ENCODE measurements around the gene SLFN12.

SLFN12 gene

GRCh38 chr17:35416659-35417058, 15.6 kb downstream of the SLFN12 start:
- no peak for TF ChIP-seq POLR2AphosphoS5 (IDR thresholded peaks at IDR 0.05; ENCODE audit: low read depth, low read length)
- TF ChIP-seq TAF1 (IDR thresholded peaks at IDR 0.05; ENCODE audit: borderline replicate concordance, insufficient read depth, low read length) = no peak
- TF ChIP-seq SIN3A (IDR thresholded peaks at IDR 0.05; ENCODE audit: borderline replicate concordance, insufficient read depth, low read length) = no peak
- TF ChIP-seq, protein P1, sequence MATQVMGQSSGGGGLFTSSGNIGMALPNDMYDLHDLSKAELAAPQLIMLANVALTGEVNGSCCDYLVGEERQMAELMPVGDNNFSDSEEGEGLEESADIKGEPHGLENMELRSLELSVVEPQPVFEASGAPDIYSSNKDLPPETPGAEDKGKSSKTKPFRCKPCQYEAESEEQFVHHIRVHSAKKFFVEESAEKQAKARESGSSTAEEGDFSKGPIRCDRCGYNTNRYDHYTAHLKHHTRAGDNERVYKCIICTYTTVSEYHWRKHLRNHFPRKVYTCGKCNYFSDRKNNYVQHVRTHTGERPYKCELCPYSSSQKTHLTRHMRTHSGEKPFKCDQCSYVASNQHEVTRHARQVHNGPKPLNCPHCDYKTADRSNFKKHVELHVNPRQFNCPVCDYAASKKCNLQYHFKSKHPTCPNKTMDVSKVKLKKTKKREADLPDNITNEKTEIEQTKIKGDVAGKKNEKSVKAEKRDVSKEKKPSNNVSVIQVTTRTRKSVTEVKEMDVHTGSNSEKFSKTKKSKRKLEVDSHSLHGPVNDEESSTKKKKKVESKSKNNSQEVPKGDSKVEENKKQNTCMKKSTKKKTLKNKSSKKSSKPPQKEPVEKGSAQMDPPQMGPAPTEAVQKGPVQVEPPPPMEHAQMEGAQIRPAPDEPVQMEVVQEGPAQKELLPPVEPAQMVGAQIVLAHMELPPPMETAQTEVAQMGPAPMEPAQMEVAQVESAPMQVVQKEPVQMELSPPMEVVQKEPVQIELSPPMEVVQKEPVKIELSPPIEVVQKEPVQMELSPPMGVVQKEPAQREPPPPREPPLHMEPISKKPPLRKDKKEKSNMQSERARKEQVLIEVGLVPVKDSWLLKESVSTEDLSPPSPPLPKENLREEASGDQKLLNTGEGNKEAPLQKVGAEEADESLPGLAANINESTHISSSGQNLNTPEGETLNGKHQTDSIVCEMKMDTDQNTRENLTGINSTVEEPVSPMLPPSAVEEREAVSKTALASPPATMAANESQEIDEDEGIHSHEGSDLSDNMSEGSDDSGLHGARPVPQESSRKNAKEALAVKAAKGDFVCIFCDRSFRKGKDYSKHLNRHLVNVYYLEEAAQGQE (IDR thresholded peaks at IDR 0.05; ENCODE audit: insufficient read depth in 1 of 2, low read depth in 2 of 2, low read length in 2 of 2) = no peak
- no peak for TF ChIP-seq FOXP2 (optimal IDR thresholded peaks at IDR 0.05; ENCODE audit: borderline replicate concordance, extremely low read depth, extremely low read length, insufficient read depth)

DNA sequence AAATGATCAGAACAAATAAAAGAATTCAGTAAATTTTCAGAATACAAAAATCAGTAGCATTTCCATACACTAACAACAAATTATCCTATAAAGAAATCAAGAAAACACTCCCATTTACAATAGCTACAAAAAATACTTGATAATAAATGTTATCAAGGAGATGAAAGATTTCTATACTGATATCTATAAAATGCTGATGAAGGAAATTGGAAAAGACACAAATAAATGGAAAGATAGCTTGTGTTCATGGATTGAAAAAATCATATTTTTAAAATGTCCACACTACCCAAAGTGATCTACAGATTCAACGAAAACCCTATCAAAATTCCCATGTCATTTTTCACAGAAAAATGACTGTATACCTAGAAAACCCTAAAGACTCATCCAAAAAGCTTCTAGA, 18.1 kb downstream of the SLFN12 start:
- TF ChIP-seq TAF1 (IDR thresholded peaks at IDR 0.05; ENCODE audit: borderline replicate concordance, insufficient read depth, low read length) = no peak
- TF ChIP-seq POLR2AphosphoS5 (IDR thresholded peaks at IDR 0.05; ENCODE audit: low read depth, low read length) = no peak

- no peak for TF ChIP-seq FOXP2 (optimal IDR thresholded peaks at IDR 0.05; ENCODE audit: borderline replicate concordance, extremely low read depth, extremely low read length, insufficient read depth)
- TF ChIP-seq POLR2AphosphoS5 (IDR thresholded peaks at IDR 0.05; ENCODE audit: low read depth, low read length) = no peak
- no peak for TF ChIP-seq SIN3A (IDR thresholded peaks at IDR 0.05; ENCODE audit: borderline replicate concordance, insufficient read depth, low read length)
- TF ChIP-seq, protein P1 (IDR thresholded peaks at IDR 0.05; ENCODE audit: insufficient read depth in 1 of 2, low read depth in 2 of 2, low read length in 2 of 2) = no peak
- TF ChIP-seq TAF1 (IDR thresholded peaks at IDR 0.05; ENCODE audit: borderline replicate concordance, insufficient read depth, low read length) = no peak
Measured at GRCh38 chr17:35407531-35407930, 24.8 kb downstream of the SLFN12 start.

DNA sequence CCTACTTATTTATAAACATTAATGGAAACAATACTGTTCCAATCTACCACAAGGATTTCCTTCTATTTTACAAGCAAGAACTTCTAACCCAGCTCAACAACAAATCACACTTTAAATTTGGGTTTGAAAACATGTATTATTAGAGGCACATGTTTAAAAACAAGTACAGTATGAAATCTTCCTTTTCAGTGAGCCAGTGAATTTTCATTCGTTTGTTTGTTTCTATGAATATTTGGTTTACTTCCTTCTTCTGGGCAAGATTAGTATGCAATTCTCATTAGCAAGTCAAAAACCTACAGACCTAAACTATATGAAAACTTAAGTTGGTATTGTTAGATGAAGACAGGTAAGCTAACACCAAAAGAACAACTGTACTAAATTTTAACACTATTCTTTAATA, 25.7 kb downstream of the SLFN12 start:
- TF ChIP-seq TAF1 (IDR thresholded peaks at IDR 0.05; ENCODE audit: borderline replicate concordance, insufficient read depth, low read length) = no peak

GRCh38 chr17:35404360-35404759, 27.9 kb downstream of the SLFN12 start:
- TF ChIP-seq FOXP2 (optimal IDR thresholded peaks at IDR 0.05; ENCODE audit: borderline replicate concordance, extremely low read depth, extremely low read length, insufficient read depth) = no peak
- TF ChIP-seq, protein P1 (IDR thresholded peaks at IDR 0.05; ENCODE audit: insufficient read depth in 1 of 2, low read depth in 2 of 2, low read length in 2 of 2) = no peak
- no peak for TF ChIP-seq SIN3A (IDR thresholded peaks at IDR 0.05; ENCODE audit: borderline replicate concordance, insufficient read depth, low read length)
- no peak for TF ChIP-seq POLR2AphosphoS5 (IDR thresholded peaks at IDR 0.05; ENCODE audit: low read depth, low read length)
- TF ChIP-seq TAF1 (IDR thresholded peaks at IDR 0.05; ENCODE audit: borderline replicate concordance, insufficient read depth, low read length) = no peak

- TF ChIP-seq TAF1 (IDR thresholded peaks at IDR 0.05; ENCODE audit: borderline replicate concordance, insufficient read depth, low read length) = no peak
- TF ChIP-seq, protein P1 (IDR thresholded peaks at IDR 0.05; ENCODE audit: insufficient read depth in 1 of 2, low read depth in 2 of 2, low read length in 2 of 2) = no peak
- TF ChIP-seq POLR2AphosphoS5 (IDR thresholded peaks at IDR 0.05; ENCODE audit: low read depth, low read length) = no peak
- TF ChIP-seq SIN3A (IDR thresholded peaks at IDR 0.05; ENCODE audit: borderline replicate concordance, insufficient read depth, low read length) = no peak
- no peak for TF ChIP-seq FOXP2 (optimal IDR thresholded peaks at IDR 0.05; ENCODE audit: borderline replicate concordance, extremely low read depth, extremely low read length, insufficient read depth)
Measured at GRCh38 chr17:35390663-35391062, 41.6 kb downstream of the SLFN12 start.
